SK-N-SH (cell line): ENCODE measurements around the gene SH3BP1.

ENCODE experiments used
- ELF1 ChIP-seq: IDR thresholded peaks from 2 replicates; pipeline ENCODE4 v1.4.0; 2012
- EP300 ChIP-seq, 2 experiments: IDR thresholded peaks; 2 replicates each; pipeline versions ENCODE4 v1.4.0 to v1.6.1; 2012; ENCODE audit warnings: borderline replicate concordance in 1 of 2, low read depth in 1 of 2, low read length in 1 of 2
- EZH2phosphoT487 ChIP-seq: fragments of 200-600 bp; sonication (generic); IDR thresholded peaks from 2 replicates; pipeline ENCODE4 v1.6.1; 2017; ENCODE audit warnings: low read depth, mixed run types, mild to moderate bottlenecking, antibody characterized with exemption, moderate library complexity, borderline replicate concordance
- POLR2AphosphoS5 ChIP-seq: IDR thresholded peaks from 2 replicates; pipeline ENCODE4 v1.6.1; 2012; ENCODE audit warnings: low read depth, low read length
- RFX5 ChIP-seq: IDR thresholded peaks from 2 replicates; pipeline ENCODE4 v1.6.1; 2012; ENCODE audit warnings: mild to moderate bottlenecking, improper control_type of control experiment, low read length
- SMC3 ChIP-seq: IDR thresholded peaks from 2 replicates; pipeline ENCODE4 v1.6.1; 2012; ENCODE audit warnings: low read depth, low read length, improper control_type of control experiment
- TAF1 ChIP-seq: IDR thresholded peaks from 2 replicates; pipeline ENCODE4 v1.6.1; 2012; ENCODE audit warnings: low read depth, mild to moderate bottlenecking, low read length, moderate library complexity, borderline replicate concordance
- TF ChIP-seq, protein P1 (sequence below): fragments of 200-600 bp; sonication (generic); IDR thresholded peaks from 2 replicates; pipeline ENCODE4 v1.6.1; 2017; ENCODE audit warnings: antibody characterized with exemption, mild to moderate bottlenecking, moderate library complexity

DNA sequence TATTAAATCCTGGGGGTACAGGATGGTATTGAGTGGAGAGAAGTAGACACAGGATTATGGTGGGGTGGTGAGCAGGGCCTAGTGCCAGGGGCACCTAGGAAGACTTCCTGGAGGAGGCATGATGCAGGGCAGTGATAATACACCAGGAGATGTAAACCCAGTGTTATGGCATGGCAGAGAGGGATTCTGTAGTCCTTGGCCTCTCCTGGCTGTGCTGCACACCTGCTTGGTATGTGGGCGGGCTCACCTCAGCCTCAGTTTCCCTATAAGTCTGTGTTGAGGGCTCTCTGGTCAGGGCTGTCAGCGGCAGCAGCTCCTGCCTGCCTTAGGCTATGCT is 21.2 kb downstream of the SH3BP1 start:
- TF ChIP-seq, protein P1, sequence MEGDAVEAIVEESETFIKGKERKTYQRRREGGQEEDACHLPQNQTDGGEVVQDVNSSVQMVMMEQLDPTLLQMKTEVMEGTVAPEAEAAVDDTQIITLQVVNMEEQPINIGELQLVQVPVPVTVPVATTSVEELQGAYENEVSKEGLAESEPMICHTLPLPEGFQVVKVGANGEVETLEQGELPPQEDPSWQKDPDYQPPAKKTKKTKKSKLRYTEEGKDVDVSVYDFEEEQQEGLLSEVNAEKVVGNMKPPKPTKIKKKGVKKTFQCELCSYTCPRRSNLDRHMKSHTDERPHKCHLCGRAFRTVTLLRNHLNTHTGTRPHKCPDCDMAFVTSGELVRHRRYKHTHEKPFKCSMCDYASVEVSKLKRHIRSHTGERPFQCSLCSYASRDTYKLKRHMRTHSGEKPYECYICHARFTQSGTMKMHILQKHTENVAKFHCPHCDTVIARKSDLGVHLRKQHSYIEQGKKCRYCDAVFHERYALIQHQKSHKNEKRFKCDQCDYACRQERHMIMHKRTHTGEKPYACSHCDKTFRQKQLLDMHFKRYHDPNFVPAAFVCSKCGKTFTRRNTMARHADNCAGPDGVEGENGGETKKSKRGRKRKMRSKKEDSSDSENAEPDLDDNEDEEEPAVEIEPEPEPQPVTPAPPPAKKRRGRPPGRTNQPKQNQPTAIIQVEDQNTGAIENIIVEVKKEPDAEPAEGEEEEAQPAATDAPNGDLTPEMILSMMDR = no peak
- TF ChIP-seq TAF1 (no peak), POLR2AphosphoS5 (no peak), ELF1 (no peak), EZH2phosphoT487 (no peak), RFX5 (no peak), EP300 (IDR thresholded peaks at IDR 0.05; ENCODE audit: borderline replicate concordance in 1 of 2, low read depth in 1 of 2, low read length in 1 of 2) (no peak), SMC3 (no peak)
